Mesenteric fat pad (tissue), 1 donor: ENCODE results near the gene CLMN. TPM values are rescaled to one million over a fixed set of nuclear protein-coding genes. Genes with fewer than 3 reads are reported as not detected.

Experiments used
- DNase-seq: peaks from one replicate; pipeline ENCODE4 v3.0.0-alpha.2; 2020; ENCODE audit warnings: low spot score
- total RNA-seq: library from RNA; stranded (reverse); fragmentation: NEBNext Ultra II Directional; extraction: Animal tissue kit (Norgen Biotek cat#: 25700); gene quantifications from one replicate; pipeline ENCODE4 v1.2.1, GENCODE V29; 2021
- donor health status: DM: yes; HTN: yes; CAD: no.

CLMN gene
- total RNA-seq, 1 donor from 2014 or later = 47.4 TPM

DNA sequence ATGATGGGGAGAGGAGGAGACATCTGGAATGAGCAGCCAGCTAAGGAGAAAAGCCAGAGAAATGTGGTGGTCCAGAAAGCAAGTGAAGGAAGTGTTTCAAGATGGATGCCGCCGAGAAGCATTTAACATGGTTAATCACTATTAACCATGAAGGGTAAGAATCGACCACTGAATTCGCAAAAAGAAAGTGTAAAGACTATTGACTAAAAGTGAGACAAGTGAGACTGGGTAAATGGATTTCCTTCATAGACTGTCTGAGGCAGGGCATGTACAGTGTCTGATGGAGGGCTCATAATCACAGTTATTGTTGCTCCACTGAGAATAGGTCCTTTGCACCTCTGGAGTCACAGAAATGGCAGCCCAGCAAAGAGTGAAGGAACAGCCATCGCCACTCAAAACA, 25.3 kb upstream of the CLMN start:
- peak; percentile 9 for DNase-seq

DNA sequence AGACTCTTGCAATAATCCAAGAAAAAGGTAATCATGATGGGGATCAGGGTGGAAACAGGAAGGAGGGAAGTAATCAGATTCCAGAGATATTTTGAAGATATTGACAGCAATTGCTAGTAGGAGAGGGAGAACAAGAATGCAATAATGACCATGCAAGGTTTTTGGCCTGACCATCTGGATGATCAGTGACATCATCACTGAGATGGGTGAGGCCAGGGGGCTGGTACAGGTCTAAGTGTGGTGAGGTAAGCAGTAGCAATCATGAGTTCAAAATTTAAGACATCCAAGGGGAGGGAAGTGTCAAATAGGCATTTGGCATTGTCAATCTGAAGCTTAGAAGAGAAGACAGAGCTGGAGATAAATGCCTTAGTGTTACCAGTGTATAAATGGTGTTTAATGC, 24.8 kb upstream of the CLMN start:
- DNase-seq = peak; percentile 9

DNA sequence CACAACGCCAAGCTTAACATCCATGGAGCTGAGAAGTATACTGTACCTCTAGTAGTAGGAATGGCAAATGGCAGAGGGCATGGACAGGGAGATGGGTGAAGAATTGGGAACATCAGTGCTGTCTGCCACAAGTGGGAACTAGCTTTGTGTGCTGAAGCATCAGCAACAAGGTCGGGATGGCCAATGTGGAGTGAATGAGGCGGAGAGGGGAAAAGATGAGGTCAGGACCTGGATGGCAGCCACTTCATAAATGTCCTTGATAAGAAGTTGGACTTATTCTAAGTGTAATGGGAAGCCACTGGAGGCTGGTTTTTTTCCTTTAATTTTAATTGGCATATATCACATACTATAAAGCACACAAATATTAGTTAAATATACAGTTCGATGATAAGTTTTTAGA, 21.9 kb upstream of the CLMN start:
- DNase-seq = peak; percentile 12

DNA sequence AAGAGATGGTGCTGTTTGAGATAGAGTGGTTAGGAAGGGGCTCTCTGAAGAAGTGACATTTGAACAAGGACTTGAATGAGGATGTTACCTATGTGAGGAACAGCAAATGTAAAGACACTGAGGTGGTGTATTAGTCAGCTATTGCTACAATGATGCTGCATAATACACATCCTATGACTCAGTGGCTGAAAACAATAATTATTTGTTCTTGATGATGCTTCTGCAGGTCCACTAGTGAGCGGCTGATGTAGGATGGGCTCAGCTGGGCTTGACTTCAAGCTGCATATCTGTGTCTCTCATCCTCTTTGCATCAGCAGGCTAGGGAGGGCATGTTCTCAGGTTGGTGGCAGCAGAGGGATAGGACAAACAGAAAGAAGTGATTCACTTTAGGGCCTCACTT, 21.4 kb upstream of the CLMN start:
- DNase-seq = peak; percentile 30

DNA sequence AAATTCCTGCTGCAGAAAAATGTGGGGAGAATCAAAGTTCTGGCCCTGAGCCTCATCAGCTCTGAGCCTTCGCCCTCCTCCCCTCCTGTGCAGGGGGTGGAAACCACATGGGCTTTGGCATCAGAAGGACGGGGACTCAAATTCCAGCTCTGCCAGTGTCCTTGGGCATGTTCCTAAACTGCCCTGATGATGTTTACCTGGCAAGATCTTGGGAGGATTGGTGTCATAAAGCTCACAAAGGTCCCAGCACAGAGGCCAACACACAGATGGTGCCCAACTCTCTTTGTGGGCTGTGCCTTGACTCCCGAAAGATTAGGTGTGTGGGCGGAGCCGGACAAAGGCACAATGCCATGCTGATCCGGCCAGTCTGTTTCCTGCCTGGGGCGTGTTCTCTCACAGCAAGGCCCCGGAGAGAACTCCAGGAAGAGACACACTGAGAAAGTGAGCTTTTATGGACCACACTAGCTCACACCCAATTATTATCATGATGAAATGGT, 20.5 kb upstream of the CLMN start:
- DNase-seq = peak; percentile 73

DNA sequence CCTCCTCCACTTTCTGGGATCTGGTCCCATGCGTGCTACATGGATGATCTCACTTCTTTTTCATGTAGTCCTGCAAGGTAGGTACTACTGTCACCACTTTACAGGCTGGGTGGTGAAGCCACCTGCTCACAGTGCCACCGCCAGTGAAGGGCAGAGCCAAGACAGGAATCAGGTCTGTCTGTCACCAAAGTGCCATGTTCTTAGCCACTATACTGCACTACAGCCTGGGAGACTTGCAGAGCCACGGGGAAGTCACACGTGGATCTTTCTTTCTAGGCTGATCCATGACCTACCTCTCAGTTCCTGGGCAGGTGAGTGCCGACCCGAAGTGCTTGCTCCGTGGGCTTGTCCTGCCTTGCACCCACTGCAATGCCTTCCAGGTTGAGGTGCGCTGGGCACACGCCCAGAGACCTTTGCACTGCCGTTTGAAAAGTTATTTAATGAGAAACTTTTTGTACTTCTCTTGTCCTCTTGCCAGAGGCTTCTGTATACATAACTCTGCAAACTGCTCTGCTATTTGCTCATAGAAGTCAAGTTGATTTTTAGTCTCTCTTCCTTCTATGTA, 19.7 kb upstream of the CLMN start:
- DNase-seq = peak; percentile 67

DNA sequence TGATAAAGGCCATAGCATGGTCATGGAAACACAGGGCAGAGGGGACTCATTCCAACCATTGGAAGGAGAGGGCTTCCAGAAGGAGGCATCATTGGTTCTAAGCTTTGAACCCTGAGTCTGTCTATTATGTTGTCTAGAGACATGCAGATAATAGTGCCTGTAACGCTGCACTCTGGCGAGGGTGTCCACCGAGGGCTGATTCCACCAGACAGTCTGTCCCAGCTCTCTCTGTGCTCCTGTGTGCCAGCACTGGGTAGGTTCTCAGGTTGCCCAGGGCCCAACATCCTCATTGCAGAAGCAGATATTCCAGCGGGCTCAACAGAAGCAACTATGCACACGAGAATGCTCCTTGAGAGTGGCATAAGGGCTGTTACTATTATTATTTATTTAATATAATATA, 18.7 kb upstream of the CLMN start:
- peak; percentile 51 for DNase-seq

DNA sequence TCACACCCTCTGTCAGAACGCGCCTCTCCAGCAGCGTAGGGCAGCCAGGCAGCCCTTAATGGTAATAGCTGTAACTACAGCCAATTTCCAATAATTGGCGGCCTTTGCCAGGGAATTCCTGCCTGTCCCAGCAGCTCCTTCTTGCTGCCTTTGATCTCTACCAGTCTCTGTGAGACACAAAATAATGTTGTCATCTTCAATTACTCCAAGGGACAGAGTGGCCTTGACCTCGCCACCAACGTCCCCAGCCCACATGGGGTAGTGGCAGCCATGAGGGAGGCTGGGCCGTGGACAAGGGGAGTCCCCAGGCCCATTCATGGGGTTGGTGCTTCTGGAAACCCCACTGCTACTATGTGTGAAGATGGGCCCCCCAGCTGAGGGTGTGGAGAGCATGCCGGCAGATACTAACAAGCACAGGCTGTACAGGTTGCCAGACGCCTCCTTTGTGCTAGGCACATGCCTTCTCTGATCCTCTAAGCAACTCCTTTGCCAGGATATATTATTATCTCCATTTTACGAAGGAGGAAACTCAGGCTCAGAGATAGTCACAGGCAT, 17.4 kb upstream of the CLMN start:
- peak; percentile 65 for DNase-seq

DNA sequence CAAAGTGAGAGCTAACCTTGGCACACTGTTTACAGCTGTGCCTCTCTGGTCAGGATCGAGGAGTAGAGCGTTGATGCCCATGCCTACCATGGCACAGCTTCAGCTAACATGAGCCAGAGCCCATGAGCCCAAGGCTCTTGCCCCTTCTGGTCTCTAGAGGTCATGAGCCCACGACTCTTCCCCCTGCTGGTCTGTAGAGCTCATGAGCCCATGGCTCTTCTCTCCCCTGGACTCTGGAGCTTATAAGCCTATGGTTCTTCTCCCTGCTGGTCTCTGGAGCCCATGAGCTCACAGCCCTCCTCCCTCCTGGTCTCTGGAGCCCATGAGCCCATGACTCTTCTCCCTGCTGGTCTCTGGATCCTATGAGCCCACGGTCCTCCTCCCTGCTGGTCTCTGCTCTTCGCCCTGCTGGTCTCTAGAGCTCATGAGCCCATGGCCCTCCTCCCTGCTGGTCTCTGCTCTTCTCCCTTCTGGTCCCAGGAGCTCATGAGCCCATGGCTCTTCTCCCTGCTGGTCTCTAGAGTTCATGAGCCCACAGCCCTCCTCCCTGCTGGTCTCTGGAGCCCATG, 16.6 kb upstream of the CLMN start:
- no peak for DNase-seq

DNA sequence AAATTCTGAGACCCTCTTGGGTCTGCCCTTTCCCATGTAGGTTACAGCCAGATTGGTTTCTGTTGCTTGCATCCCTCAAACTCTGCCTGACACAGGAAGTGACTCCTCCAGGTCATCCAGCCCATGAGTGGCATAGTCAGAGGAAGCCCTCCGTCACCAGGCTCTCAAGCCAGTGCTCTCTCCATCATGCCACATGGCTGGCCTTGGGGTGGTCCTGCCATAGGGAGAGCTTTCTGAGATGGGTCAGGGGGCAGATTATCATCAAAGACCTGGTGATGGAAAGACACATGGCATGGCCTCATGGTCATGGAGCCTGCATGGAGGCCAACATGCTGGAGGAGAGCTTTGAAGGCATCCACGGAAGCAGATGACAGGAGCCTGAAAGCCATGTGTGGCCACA, 15.4 kb upstream of the CLMN start:
- DNase-seq = peak; percentile 71

DNA sequence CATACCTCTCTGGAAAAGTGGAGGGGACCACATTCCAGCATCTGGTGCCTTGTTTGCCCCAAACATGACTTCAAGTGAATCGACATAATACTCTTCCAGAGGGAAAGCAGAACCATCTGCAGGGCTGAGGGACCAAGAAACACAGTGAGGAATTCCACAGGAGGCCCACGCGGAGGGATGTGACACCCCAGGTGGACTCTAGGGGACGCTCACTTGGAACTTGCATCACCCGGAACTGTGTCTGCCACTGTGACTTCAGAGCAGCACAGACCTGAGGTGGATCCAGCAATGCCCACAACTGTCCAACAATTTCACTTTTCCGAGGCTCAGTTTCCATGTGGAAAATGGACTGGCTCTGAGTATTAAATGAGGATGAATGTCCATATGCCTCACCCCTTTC, 14.3 kb upstream of the CLMN start:
- peak; percentile 73 for DNase-seq

DNA sequence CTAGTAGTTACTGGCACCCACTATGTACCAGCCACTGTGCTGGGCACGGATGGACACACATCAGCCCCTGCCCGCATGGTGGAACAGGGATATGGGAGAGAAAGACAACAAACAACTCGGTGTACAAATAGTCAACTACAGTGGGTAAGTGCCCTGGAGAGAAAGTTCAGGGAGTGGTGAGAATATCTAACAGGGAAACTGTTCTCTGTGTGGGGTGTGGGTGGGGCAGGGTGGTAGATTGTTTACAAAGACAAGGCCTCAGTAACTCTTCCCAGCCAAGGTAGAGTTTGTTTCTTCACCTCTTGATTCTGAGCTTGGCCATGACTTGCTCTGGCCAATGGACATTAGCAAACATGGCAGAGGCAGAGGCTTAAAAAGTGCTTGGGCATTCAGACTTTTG, 12.9 kb upstream of the CLMN start:
- DNase-seq = peak; percentile 28

DNA sequence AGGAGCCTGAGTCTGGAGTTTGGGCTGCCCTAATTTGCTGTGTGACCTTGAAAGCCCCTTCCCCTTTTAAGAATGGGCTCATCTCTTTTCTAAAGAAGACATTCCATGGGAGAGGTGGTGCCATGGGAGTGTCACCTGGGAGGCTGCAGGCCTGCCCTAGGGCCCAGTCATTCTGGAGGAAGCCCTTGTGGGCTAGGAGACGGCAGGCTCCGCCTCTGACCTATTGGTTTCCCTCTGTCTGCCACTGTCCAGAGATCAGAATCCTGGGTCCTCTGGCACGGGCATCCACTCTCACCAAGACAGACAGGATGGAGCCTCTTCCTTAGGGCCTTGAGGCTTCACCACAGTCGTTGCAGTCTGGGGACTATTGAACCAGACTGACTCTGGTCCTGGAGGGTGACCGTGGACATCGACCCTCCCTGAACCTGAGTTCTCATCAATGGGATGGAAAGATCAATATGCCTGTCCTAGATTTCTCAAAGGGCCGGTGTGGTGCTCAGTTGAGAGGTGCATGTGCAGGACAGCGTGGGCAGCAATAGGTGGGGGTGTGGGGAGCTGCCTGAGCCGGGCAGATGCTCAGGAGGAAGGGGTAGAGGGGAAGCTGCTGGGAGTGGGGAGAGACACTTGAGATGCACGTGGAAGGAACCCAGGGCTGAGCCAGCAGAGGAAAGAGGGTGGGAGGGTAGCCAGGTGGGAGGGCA, 12.2 kb upstream of the CLMN start:
- DNase-seq = peak; percentile 53

DNA sequence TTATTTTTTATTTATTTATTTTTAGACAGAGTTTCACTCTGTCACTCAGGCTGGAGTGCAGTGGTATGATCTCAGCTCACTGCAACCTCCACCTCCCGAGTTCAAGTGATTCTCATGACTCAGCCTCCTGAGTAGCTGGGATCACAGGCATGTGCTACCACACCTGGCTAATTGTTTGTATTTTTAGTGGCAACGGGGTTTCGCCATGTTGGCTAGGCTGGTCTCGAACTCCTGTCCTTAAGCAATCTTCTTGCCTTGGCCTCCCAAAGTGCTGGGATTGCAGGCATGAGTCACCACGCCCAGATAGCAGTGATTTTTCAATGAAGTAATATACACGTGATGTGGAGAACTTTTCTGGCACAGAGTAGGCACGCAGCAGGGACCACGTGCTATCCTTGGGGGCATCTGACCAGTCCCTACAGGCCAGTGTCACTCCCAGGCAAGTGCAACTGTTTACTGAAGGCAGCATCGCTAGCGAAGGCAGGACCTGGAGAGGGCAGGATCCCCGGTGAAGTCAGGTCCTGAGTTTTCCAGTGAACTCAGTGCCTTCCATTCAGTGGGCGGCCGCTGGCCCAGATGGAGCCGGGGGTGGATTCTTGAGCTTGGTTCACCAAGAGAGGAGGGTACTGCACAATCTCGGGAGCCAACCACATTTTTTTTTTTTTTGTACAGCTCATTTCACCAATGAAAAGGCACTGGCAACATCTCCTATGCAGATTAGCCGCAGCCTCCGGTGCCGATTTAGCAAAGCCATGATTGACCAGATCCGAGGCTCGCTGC, 11.1 kb upstream of the CLMN start:
- DNase-seq = peak; percentile 45

DNA sequence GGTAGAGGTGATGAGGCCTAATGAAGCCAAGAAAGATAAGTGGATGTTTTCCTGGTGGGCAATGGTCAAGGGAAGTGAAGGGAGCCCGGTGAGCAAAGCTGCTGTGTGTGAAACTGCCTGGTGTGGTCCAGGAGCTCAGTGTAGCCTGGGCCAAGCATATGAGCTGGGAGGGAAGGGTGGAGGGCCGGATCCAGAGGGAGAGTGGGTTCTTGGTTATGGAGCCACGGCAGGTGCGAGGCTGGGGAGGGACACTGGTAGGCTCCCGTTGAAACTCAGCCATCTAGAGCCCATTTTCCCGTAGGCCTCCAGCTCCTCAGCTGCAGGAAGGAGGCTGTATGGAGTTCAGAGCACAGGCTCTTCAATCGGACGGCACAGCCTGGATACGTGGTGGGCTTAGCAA, 10.2 kb upstream of the CLMN start:
- DNase-seq = peak; percentile 64

DNA sequence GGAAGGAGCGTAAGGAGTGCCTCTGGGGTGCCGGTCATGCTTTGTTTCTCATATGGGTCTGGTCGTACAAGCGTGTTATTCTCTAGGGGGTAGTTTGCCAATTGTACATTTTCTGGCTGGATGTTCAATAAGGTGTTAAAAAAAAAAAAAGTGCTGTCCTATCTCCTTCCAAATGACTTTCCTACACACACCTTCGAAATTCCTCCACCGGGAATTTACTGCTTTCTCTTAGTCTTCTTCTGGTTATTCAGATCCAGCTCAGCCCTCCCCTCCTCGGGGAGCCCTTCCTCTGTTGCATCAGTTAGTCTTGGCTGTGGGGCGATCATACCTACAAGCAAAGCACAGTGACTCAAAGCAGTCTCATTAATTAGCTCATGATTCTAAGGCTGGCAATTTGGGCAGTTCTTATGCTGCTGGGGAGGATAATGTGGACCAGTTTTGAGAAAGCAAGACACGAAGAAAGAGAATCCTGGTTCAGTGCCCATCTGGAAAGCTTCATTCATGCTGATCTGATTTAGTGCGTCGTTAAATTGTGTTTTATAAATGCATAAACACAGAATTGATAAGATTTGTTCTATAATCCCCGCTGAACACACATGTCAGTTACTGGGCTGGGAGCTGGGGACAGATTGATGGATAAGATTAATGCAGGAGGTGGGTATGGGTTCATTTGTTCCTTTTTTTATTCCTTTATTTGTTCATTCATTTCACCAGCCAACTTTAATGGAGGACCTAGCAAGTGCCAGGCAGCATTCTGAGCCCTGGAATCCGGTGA, 9.2 kb upstream of the CLMN start:
- peak; percentile 30 for DNase-seq

DNA sequence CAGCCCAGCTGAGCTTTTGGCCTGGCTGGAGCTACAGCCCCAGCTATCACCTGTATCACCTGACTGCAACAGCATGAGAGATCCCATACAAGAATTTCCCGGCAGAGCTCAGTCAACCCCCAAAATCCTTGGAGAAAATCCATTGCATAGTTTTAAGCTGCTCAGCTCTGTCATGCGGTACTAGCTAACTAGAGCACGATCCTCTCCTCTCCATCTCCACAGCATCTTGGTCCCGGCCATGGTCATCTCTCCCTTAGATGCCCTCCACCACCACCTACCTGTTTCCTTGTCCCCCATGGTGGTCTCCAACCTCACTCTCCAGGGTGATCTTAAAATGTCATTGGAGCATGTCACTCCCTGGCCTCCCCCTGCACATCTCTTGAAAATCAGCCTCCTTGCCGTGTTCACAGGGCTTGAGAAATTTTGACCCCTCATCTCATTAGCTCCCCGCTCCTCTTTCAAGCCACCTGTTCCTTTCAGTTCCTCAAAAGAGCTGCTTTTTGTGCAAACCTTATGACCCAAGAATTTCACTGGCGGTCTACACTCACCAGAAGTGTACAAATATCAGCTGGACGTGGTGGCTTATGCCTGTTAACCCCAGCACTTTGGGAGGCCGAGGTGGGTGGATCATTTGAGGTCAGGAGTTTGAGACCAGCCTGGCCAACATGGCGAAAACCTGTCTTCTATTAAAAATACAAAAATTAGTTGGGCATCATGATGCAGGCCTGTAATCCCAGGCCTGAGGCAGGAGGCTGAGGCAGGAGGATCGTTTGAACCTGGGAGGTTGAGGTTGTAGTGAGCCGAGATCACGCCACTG, 8.1 kb upstream of the CLMN start:
- peak; percentile 62 for DNase-seq

DNA sequence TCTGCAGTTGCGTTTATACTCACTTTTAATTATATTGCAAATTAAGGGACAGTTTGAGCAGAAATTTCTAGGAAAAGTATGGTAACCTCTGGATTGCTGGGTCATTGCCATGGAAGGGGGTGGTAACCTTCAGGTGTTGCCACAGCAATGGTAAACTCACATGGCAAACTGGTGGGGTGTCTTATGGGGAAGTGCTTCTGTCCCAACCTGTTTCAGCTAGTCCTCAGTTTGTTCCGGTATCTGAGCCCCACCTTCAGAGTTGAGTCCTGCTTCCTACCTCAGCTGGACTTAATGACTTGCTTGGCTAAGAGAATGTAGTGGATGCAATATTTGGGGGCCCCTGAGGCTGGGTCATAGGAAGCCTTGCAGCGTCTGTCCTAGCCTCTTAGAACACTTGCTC, 7.3 kb upstream of the CLMN start:
- DNase-seq = no peak

DNA sequence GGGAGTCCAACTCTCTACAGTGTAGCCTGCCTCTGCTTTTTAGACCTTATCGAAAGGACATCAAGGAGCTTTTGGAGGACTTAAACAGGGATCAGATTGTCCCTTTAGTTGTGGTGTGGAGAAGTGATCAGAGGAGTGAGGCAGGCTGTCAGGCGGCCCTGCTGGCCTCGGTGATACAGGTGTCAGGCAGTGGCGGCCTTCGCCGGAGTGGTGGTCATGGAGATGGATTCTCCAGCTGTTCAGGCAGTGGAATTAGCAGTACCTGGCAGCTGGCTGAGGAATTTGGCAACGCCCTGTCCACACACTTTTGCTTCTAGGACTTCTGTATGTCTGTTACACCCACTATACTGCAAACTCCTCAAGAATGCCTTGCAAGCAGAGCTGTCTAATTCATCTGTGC, 4.2 kb upstream of the CLMN start:
- DNase-seq = no peak

DNA sequence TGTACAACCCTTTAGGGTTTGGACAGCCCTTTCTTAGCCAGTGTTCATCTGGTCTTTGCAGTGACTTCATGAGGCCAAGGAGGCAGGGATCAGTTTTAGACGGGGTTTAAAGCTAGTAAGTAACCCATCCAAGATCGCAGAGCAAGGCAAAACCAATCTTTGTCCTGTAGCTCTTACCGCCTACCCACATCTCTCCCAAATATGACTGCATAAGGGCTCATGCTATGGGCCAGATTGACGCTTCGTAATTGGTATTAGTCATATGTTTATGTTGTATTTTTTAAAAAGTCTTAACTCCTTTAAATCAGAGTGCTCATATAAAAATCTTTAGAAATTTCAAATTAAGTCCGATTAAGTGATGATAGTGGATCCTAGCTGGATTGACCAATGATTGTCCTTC, 3.7 kb upstream of the CLMN start:
- no peak for DNase-seq
